A673 (cell line): ENCODE data around the gene STRAP.
"Not testable (repeated sequence)": the region's sequence is repeated elsewhere in the genome, so short reads cannot be mapped to it uniquely, and the experiment has no call there.

Experiments used
- CTCF ChIP-seq: fragments of 300-800, 200-600 bp; sonication (generic); conservative IDR thresholded peaks from 2 replicates; pipeline ENCODE4 v1.5.1; 2017; ENCODE audit warnings: low read depth, mild to moderate bottlenecking, antibody characterized with exemption, low read length, moderate library complexity, mixed read lengths
- EZH2 ChIP-seq: fragments of 200-600 bp; sonication (generic); IDR thresholded peaks from 2 replicates; pipeline ENCODE4 v1.6.1; 2017; ENCODE audit warnings: borderline replicate concordance, low read depth, mild to moderate bottlenecking, mixed read lengths, antibody characterized with exemption, low read length; ENCODE audit not compliant: poor library complexity, severe bottlenecking

- not testable (repeated sequence) for TF ChIP-seq CTCF, EZH2
Measured at GRCh38 chr12:15948461-15948860, 66.3 kb downstream of the STRAP start.
